HL-60 (cell line): ENCODE measurements around the gene ADAR.

Experiments used
- DNase-seq, 2 experiments: peaks; one replicate each; pipeline ENCODE4 v3.0.0-alpha.2; 2010 to 2020; ENCODE audit warnings: low read depth in 1 of 2, low spot score in 1 of 2
- H3K27ac ChIP-seq: fragments of 250-450 bp; sonication (Bioruptor Pico); replicated peaks from 2 replicates; pipeline ENCODE4 v1.5.1; 2020; ENCODE audit warnings: mild to moderate bottlenecking, moderate library complexity
- H3K27me3 ChIP-seq: fragments of 250-450 bp; sonication (Bioruptor Pico); 2 replicates; pipeline ENCODE4 v1.5.1; 2021; ENCODE audit warnings: mild to moderate bottlenecking, moderate library complexity; ENCODE audit not compliant: insufficient read depth, poor library complexity, severe bottlenecking
- H3K4me3 ChIP-seq: replicated peaks from 2 replicates; pipeline ENCODE4 v1.5.1; 2011; ENCODE audit warnings: mild to moderate bottlenecking, control low read depth, low read length; ENCODE audit not compliant: insufficient read depth
- GABPA ChIP-seq: IDR thresholded peaks from 2 replicates; pipeline ENCODE4 v1.6.1; 2012; ENCODE audit warnings: low read depth
- POLR2AphosphoS5 ChIP-seq: IDR thresholded peaks from 2 replicates; pipeline ENCODE4 v1.6.1; 2012; ENCODE audit warnings: low read depth
- SPI1 ChIP-seq: IDR thresholded peaks from 2 replicates; pipeline ENCODE4 v1.6.1; 2012; ENCODE audit warnings: low read depth, mild to moderate bottlenecking, borderline replicate concordance
- TF ChIP-seq, protein P1 (sequence below): IDR thresholded peaks from one replicate; pipeline ENCODE4 v1.5.1; 2011; ENCODE audit warnings: low read length, control low read depth, inconsistent platforms; ENCODE audit not compliant: insufficient read depth
- TF ChIP-seq, protein P2 (sequence below): IDR thresholded peaks from 2 replicates; pipeline ENCODE4 v1.6.1; 2012; ENCODE audit warnings: low read depth; ENCODE audit not compliant: insufficient replicate concordance

The ADAR gene

GRCh38 chr1:154557248-154557938 is 50.6 kb downstream of the ADAR start:
- Histone ChIP-seq H3K27ac (peak overlapping the region; percentile 84), H3K27me3 (no peaks in the 10 kb centered on the region), H3K4me3 (peak overlapping the region; percentile 83)
- TF ChIP-seq SPI1 (no peak), GABPA (no peak), POLR2AphosphoS5 (no peak)
- TF ChIP-seq, protein P1, sequence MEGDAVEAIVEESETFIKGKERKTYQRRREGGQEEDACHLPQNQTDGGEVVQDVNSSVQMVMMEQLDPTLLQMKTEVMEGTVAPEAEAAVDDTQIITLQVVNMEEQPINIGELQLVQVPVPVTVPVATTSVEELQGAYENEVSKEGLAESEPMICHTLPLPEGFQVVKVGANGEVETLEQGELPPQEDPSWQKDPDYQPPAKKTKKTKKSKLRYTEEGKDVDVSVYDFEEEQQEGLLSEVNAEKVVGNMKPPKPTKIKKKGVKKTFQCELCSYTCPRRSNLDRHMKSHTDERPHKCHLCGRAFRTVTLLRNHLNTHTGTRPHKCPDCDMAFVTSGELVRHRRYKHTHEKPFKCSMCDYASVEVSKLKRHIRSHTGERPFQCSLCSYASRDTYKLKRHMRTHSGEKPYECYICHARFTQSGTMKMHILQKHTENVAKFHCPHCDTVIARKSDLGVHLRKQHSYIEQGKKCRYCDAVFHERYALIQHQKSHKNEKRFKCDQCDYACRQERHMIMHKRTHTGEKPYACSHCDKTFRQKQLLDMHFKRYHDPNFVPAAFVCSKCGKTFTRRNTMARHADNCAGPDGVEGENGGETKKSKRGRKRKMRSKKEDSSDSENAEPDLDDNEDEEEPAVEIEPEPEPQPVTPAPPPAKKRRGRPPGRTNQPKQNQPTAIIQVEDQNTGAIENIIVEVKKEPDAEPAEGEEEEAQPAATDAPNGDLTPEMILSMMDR: no peak
- TF ChIP-seq, protein P2, sequence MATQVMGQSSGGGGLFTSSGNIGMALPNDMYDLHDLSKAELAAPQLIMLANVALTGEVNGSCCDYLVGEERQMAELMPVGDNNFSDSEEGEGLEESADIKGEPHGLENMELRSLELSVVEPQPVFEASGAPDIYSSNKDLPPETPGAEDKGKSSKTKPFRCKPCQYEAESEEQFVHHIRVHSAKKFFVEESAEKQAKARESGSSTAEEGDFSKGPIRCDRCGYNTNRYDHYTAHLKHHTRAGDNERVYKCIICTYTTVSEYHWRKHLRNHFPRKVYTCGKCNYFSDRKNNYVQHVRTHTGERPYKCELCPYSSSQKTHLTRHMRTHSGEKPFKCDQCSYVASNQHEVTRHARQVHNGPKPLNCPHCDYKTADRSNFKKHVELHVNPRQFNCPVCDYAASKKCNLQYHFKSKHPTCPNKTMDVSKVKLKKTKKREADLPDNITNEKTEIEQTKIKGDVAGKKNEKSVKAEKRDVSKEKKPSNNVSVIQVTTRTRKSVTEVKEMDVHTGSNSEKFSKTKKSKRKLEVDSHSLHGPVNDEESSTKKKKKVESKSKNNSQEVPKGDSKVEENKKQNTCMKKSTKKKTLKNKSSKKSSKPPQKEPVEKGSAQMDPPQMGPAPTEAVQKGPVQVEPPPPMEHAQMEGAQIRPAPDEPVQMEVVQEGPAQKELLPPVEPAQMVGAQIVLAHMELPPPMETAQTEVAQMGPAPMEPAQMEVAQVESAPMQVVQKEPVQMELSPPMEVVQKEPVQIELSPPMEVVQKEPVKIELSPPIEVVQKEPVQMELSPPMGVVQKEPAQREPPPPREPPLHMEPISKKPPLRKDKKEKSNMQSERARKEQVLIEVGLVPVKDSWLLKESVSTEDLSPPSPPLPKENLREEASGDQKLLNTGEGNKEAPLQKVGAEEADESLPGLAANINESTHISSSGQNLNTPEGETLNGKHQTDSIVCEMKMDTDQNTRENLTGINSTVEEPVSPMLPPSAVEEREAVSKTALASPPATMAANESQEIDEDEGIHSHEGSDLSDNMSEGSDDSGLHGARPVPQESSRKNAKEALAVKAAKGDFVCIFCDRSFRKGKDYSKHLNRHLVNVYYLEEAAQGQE: no peak
- no peak for DNase-seq

- TF ChIP-seq POLR2AphosphoS5 (no peak), SPI1 (no peak), GABPA (no peak)
- TF ChIP-seq, protein P2: no peak
- TF ChIP-seq, protein P1: no peak
- H3K27ac ChIP-seq: no peak overlapping the region
- H3K4me3 ChIP-seq: peak overlapping the region; percentile 7
- no peaks in the 10 kb centered on the region for H3K27me3 ChIP-seq
- DNase-seq: no peak
Observed at GRCh38 chr1:154556422-154556821, 51.6 kb downstream of the ADAR start.

- Histone ChIP-seq H3K4me3 (no peak overlapping the region), H3K27me3 (no peaks in the 10 kb centered on the region), H3K27ac (no peak overlapping the region)
- DNase-seq: no peak
- TF ChIP-seq POLR2AphosphoS5 (no peak), GABPA (no peak), SPI1 (no peak)
- TF ChIP-seq, protein P2: no peak
- TF ChIP-seq, protein P1: no peak
Observed at GRCh38 chr1:154553056-154554030, 54.6 kb downstream of the ADAR start.
